GM19035 (cell line): Measurements from ENCODE around the gene TRIM34.
A peak's percentile ranks its signal among the peaks of the same experiment; 100 is the strongest.
"Not testable (repeated sequence)": the region's sequence is repeated elsewhere in the genome, so short reads cannot be mapped to it uniquely, and the experiment has no call there.

Experiments used
- ATAC-seq: cut with Tn5 transposase; IDR thresholded peaks from one replicate; pipeline ENCODE4 v1.9.1; 2021; ENCODE audit not compliant: unreplicated experiment

Gene TRIM34, protein sequence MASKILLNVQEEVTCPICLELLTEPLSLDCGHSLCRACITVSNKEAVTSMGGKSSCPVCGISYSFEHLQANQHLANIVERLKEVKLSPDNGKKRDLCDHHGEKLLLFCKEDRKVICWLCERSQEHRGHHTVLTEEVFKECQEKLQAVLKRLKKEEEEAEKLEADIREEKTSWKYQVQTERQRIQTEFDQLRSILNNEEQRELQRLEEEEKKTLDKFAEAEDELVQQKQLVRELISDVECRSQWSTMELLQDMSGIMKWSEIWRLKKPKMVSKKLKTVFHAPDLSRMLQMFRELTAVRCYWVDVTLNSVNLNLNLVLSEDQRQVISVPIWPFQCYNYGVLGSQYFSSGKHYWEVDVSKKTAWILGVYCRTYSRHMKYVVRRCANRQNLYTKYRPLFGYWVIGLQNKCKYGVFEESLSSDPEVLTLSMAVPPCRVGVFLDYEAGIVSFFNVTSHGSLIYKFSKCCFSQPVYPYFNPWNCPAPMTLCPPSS

GRCh38 chr11:5624489-5625279 lies at the start of gene TRIM34:
TSS of gene TRIM34 (plus strand) at chr11:5625001. CDS start at chr11:5632332, 7,331 bp downstream.
- peak; percentile 99 for ATAC-seq

DNA sequence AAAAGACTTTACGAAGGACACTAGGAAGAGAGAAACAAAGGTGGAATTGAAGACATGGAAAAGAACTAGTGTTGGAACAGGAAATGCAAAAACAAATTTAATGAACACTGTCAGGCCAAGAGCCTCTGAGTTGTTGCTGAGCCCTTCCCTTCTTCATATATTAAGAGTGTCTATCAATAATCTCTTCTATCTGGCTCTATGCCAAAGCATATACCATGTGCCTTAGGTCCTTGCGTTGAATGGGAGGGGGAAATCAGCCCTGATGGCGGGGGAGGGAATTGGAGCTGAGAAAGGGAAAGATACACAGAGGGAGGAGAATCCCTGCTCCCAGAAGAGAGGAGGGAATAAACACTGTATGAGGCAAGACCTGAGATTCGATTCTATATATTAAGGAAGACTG lies 49.6 kb upstream of the TRIM34 start:
- no peak for ATAC-seq

DNA sequence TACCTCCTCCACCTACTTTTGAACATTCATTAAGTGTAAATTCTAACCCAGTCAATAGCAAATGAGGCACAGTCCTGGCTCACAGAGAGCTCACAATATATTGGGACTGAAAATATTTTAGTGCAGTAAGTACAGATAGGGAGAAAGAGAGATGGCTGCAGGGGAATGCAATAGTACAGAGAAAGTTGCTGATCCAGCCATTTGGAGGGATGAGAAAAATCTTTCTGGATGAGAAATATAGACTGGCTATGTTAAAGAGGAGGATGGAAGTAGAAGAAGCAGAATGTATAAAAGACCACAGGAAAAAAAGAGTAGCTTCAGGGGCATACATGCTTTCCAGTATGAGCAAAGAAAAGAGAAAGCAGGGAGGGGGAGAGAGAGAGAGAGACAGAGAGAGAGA lies 47.7 kb upstream of the TRIM34 start:
- ATAC-seq, result no peak

DNA sequence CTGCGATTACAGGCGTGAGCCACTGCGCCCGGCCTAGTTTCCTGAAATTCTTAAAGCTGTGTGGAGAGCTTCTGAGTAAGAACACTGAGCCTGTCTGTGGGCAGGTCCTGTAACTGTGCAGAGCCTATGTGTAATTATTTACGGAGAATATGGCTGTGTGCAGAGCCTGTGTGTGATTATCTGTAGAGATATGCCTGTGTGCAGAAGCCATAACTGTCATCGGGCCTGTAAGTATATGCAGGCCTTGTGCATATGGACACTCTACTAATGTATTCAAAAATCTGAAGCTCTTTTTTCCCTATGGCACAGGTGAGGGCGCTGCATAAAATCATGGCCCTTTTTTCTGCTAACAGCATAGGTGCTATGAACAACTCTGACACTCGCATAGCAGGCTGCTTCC lies 44.2 kb upstream of the TRIM34 start, which contains the start of gene OR52B6:
TSS of gene OR52B6 (plus strand) at position 301 of the 400 bp plus-strand sequence. CDS start at position 301, 0 bp downstream.
- ATAC-seq, result no peak

DNA sequence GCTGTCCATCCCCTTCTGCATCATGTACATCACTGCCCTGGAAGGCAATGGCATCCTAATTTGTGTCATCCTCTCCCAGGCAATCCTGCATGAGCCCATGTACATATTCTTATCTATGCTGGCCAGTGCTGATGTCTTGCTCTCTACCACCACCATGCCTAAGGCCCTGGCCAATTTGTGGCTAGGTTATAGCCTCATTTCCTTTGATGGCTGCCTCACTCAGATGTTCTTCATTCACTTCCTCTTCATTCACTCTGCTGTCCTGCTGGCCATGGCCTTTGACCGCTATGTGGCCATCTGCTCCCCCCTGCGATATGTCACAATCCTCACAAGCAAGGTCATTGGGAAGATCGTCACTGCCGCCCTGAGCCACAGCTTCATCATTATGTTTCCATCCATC lies 43.8 kb upstream of the TRIM34 start:
- ATAC-seq, result no peak

GRCh38 chr11:5584458-5584857 lies 40.3 kb upstream of the TRIM34 start:
- not testable (repeated sequence) for ATAC-seq

- ATAC-seq, result not testable (repeated sequence)
Observed at GRCh38 chr11:5589906-5590305, 34.9 kb upstream of the TRIM34 start.

DNA sequence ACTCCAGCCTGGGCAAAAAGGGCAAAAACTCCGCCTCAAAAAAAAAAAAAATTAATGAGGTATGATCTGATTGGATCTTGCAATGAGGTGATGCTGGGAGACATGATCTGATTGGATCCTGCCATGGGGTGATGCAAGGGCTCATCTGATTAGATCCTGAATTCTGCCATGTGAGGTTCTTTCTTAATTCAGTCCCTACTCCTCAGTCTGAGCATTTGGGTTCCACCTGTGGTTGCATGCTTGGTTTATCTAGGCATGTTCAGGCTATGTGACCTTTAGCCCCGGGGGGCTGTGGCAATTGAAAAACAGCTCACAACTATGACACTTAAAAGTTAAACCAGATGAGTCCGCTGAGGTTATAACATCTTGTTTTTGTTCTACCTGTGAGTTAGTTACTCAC lies 33.2 kb upstream of the TRIM34 start:
- ATAC-seq, result no peak

DNA sequence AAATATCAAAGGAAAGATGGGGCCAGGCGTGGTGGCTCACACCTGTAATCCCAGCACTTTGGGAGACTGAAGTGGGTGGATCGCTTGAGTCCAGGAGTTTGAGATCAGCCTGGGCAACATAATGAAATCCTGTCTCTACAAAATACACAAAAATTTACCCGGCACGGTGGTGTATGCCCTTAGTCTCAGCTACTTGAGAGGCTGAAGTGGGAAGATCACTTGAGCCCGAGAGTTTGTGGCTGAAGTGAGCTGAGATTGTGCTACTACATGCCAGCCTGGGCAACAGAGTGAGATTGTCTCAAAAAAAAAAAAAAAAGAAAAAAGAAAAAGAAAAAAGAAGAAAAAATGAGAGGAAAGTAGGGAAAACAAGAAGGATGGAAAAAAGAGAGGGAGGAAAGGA lies 32.2 kb upstream of the TRIM34 start:
- no peak for ATAC-seq

GRCh38 chr11:5593146-5593545 lies 31.7 kb upstream of the TRIM34 start:
- no peak for ATAC-seq

DNA sequence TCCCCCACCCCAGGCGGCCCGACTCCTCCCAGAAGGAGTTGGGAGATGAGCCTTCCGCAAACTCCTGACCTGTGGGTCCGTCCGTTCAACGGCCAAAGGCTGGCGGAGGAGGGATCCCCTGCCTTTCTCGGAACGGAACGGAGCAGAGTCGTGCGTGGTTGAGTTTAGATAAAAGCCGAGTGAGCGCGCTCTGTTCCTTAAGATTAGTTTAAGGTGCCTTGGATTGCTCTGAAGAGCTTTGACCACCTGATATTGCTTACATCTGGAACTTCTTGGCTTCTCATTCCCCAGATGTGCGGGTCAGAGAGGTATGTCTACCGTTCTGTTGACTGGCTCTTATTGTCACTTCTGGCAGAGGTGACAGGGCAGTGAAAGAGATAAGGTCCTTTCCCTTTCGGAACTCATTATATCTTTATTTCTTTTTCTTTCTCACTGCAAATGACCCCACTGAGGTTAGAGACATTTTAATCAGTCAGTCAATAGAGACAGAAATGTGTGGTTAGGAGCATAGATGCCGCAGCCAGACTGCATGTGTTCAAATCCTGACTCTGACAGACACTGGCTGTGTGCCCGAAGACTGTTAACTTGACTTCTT lies 28.1 kb upstream of the TRIM34 start, which contains the start of gene TRIM6:
TSS of gene TRIM6 (plus strand) at position 31 of the 595 bp plus-strand sequence. CDS start at position 292, 261 bp downstream.
- peak; percentile 54 for ATAC-seq

DNA sequence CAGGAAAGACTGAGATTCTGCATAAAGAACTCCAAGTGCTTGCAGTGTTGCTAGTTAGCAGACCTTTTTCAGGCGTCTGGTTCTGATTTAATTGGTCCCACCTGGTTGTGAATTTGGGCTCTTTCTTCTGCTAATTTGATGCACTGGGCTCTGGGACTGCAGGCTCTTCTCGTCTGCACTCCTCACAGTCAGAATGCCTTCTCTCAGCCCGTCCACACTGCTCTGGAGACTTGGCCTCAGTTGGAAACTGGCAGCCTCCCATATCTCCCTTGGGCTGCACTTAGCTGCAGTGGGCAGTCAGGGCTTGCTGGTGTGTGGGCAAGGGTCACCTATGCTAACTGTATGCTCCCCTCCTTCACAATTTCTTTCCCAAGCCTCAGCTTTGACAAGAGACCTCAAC lies 26.8 kb upstream of the TRIM34 start:
- no peak for ATAC-seq

DNA sequence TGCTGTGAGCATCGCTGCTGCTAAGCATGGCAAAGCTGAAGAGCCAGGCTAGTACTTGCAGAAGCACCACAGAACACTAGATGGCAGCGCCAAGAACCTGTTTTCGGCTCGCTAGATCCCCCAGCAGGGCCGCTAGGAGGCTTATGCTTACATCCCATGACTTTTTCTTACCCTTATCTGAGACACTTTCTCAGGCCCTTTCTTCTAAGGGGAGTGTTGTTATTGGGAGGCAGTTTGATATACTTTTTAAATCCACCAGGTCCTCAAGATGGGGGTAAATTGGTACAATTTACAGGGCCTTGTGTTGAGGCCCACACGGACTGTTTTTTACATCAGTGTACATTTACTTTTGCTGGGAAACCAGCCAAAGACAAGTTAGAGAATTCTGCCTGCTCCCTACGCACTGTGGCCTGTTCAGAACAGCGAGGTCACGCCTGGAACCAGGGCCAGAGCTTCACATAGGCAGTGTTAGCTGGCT lies 24.4 kb upstream of the TRIM34 start:
- peak; percentile 80 for ATAC-seq

GRCh38 chr11:5602791-5603190 lies 22.0 kb upstream of the TRIM34 start:
- ATAC-seq, result not testable (repeated sequence)

- ATAC-seq, result no peak
Observed at GRCh38 chr11:5603326-5603725, 21.5 kb upstream of the TRIM34 start.

- no peak for ATAC-seq
Observed at GRCh38 chr11:5604896-5605295, 19.9 kb upstream of the TRIM34 start.

- no peak for ATAC-seq
Observed at GRCh38 chr11:5605849-5606248, 19.0 kb upstream of the TRIM34 start.

DNA sequence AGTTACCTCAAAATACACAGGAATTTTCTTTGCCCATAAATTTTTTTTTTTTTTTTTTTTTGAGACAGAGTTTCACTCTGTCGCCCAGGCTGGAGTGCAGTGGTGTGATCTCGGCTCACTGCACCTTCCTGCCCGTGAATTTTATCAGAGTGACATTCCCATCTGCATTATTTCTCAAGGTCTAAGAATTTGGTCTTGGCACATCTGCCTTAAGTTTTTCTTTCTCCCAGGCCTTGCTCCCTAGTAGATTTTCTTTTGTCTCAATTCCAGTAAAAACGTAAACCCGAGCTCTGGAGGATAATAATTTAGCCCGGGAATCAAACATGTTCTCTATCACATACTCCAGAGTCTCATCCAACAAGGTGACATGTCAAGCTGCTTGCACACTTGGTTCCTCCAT lies 16.0 kb upstream of the TRIM34 start:
- ATAC-seq, result no peak

- ATAC-seq, result no peak
Observed at GRCh38 chr11:5610446-5610845, 14.4 kb upstream of the TRIM34 start.

GRCh38 chr11:5611627-5612026 lies 13.2 kb upstream of the TRIM34 start:
- ATAC-seq, result no peak

- ATAC-seq, result no peak
Observed at GRCh38 chr11:5618807-5619206, 6.0 kb upstream of the TRIM34 start.
